ENCODE measurements around the gene CYTL1. TPM values are rescaled to one million over a fixed set of nuclear protein-coding genes. Genes with fewer than 3 reads are reported as not detected.

The CYTL1 gene
- total and polyA plus RNA-seq, 2 of the 4 experiments (the other 2 are of a cell fraction), result 1.3 to 7.4 TPM

- H3K4me1 ChIP-seq (ENCODE audit: control insufficient read depth, insufficient read depth, low read length), result no peaks in the 10 kb centered on the region
- H2AK9ac ChIP-seq (replicated peaks; ENCODE audit: low read depth, low read length, poor library complexity), result no peak overlapping the region
- dilution Hi-C loops (cut with HindIII; ENCODE audit: low sequenced_read_pairs, unreplicated experiment) (no loop called here), in situ Hi-C loops (cut with MboI; ENCODE audit: low sequenced_read_pairs) (no loop called here), intact Hi-C loops (cut with micrococcal nuclease) (no loop called here)
- no peak overlapping the region for H2AFZ ChIP-seq (replicated peaks; ENCODE audit: low read length, poor library complexity)
- no peak overlapping the region for H4K5ac ChIP-seq (ENCODE audit: low read depth, low read length)
- peaks cover 6 to 22% of the 10 kb centered on the region in 2 experiments; a peak in 3 of 4 replicates for H3K79me1 ChIP-seq (ENCODE audit: low read depth in 1 of 2, low read length in 2 of 2)
- no peak overlapping the region for H2BK5ac ChIP-seq (ENCODE audit: low read depth, low read length, poor library complexity, severe bottlenecking)
- TF ChIP-seq, protein P1, sequence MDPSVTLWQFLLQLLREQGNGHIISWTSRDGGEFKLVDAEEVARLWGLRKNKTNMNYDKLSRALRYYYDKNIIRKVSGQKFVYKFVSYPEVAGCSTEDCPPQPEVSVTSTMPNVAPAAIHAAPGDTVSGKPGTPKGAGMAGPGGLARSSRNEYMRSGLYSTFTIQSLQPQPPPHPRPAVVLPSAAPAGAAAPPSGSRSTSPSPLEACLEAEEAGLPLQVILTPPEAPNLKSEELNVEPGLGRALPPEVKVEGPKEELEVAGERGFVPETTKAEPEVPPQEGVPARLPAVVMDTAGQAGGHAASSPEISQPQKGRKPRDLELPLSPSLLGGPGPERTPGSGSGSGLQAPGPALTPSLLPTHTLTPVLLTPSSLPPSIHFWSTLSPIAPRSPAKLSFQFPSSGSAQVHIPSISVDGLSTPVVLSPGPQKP (IDR thresholded peaks at IDR 0.05; ENCODE audit: borderline replicate concordance, low read depth, low read length), result no peak
- TF ChIP-seq NFE2L2 (IDR thresholded peaks at IDR 0.05; ENCODE audit: low read depth, low read length) (no peak), CEBPB (IDR thresholded peaks at IDR 0.05; ENCODE audit: low read depth, low read length) (no peak), CHD1 (IDR thresholded peaks at IDR 0.05; ENCODE audit: low read depth, low read length) (no peak), SMC3 (IDR thresholded peaks at IDR 0.05; ENCODE audit: low read depth, low read length) (no peak), MAZ (IDR thresholded peaks at IDR 0.05; ENCODE audit: borderline replicate concordance, low read depth, low read length) (no peak), BHLHE40 (IDR thresholded peaks at IDR 0.05; ENCODE audit: low read depth, low read length) (no peak), POLR2A (IDR thresholded peaks at IDR 0.05; ENCODE audit: low read depth, low read length) (no peak), FOS (IDR thresholded peaks at IDR 0.05; ENCODE audit: low read depth, low read length) (no peak), MAFK (IDR thresholded peaks at IDR 0.05; ENCODE audit: low read depth, low read length) (no peak), RFX5 (IDR thresholded peaks at IDR 0.05; ENCODE audit: low read depth, low read length) (no peak), RCOR1 (IDR thresholded peaks at IDR 0.05; ENCODE audit: insufficient replicate concordance, low read length) (no peak), RAD21 (IDR thresholded peaks at IDR 0.05; ENCODE audit: low read length) (no peak), MXI1 (IDR thresholded peaks at IDR 0.05; ENCODE audit: borderline replicate concordance, low read depth, low read length) (no peak)
- TF ChIP-seq, protein P2, sequence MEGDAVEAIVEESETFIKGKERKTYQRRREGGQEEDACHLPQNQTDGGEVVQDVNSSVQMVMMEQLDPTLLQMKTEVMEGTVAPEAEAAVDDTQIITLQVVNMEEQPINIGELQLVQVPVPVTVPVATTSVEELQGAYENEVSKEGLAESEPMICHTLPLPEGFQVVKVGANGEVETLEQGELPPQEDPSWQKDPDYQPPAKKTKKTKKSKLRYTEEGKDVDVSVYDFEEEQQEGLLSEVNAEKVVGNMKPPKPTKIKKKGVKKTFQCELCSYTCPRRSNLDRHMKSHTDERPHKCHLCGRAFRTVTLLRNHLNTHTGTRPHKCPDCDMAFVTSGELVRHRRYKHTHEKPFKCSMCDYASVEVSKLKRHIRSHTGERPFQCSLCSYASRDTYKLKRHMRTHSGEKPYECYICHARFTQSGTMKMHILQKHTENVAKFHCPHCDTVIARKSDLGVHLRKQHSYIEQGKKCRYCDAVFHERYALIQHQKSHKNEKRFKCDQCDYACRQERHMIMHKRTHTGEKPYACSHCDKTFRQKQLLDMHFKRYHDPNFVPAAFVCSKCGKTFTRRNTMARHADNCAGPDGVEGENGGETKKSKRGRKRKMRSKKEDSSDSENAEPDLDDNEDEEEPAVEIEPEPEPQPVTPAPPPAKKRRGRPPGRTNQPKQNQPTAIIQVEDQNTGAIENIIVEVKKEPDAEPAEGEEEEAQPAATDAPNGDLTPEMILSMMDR (conservative IDR thresholded peaks at IDR 0.05; ENCODE audit: low read depth, low read length), result no peak
- TF ChIP-seq, protein P3, sequence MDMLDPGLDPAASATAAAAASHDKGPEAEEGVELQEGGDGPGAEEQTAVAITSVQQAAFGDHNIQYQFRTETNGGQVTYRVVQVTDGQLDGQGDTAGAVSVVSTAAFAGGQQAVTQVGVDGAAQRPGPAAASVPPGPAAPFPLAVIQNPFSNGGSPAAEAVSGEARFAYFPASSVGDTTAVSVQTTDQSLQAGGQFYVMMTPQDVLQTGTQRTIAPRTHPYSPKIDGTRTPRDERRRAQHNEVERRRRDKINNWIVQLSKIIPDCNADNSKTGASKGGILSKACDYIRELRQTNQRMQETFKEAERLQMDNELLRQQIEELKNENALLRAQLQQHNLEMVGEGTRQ (IDR thresholded peaks at IDR 0.05; ENCODE audit: low read depth, low read length), result no peak
- H2BK120ac ChIP-seq (ENCODE audit: low read depth, low read length), result no peak overlapping the region
- DNase-seq, result no peak
- H2AK5ac ChIP-seq (ENCODE audit: low read depth, low read length), result no peak overlapping the region
- no TSS peak for BruUV-seq (replicated peaks)
- ChIA-PET CTCF (no interaction called here), POLR2A (ENCODE audit: unreplicated experiment) (no interaction called here)
- no peaks in the 10 kb centered on the region; the same call in 1 of the 2 replicates for H3K9me1 ChIP-seq (ENCODE audit: insufficient read depth, low read length)
- no peak overlapping the region for H2BK20ac ChIP-seq (ENCODE audit: low read depth, low read length)
- H3K4ac ChIP-seq (ENCODE audit: low read depth, low read length), result no peak overlapping the region
- H4K8ac ChIP-seq (ENCODE audit: low read depth in 2 of 2, low read length in 2 of 2), result no peak overlapping the region
- H3K27ac ChIP-seq (ENCODE audit: insufficient read depth, low read length), result no peak overlapping the region
- no peak overlapping the region for H3K9ac ChIP-seq (ENCODE audit: low read depth, low read length)
- no peak overlapping the region for H4K91ac ChIP-seq (ENCODE audit: insufficient read depth, low read depth, low read length)
- H3K56ac ChIP-seq (ENCODE audit: extremely low read depth, insufficient read depth, low read length), result no peak overlapping the region
- no peak overlapping the region for H3K4me2 ChIP-seq (ENCODE audit: low read depth, low read length)
- ATAC-seq (ENCODE audit: low read depth), result no peak
- no peaks in the 10 kb centered on the region for H3K27me3 ChIP-seq (ENCODE audit: control insufficient read depth, insufficient read depth, low read length)
- H3K4me3 ChIP-seq (ENCODE audit: insufficient read depth, low read depth, low read length), result no peak overlapping the region
- no peak overlapping the region for H3K14ac ChIP-seq (replicated peaks; ENCODE audit: low read depth, low read length)
- H3K23ac ChIP-seq (ENCODE audit: low read depth, low read length), result no peak overlapping the region
- H2BK15ac ChIP-seq (ENCODE audit: low read depth, low read length), result no peak overlapping the region
- no CpG with 5 or more reads among the region's 3 CpGs for WGBS, 2 experiments (ENCODE audit: extremely low coverage in 2 of 2, insufficient read length in 1 of 2)
- H3K9me3 ChIP-seq (ENCODE audit: control insufficient read depth, insufficient read depth, low read length), result no peaks in the 10 kb centered on the region
- no peak overlapping the region for H3K18ac ChIP-seq (ENCODE audit: low read depth, low read length)
- peaks cover 6% of the 10 kb centered on the region; the same call in 1 of the 2 replicates for H4K20me1 ChIP-seq (ENCODE audit: insufficient read depth, low read length)
- H3K36me3 ChIP-seq (ENCODE audit: control insufficient read depth, insufficient read depth, low read length), result no peaks in the 10 kb centered on the region
Observed at GRCh38 chr4:5067908-5068307, 48.6 kb upstream of the CYTL1 start.
